GM19324 (cell line): ENCODE results near the gene PPM1J.

ENCODE experiments used
- ATAC-seq: cut with Tn5 transposase; IDR thresholded peaks from one replicate; pipeline ENCODE4 v1.9.1; 2021; ENCODE audit warnings: mild to moderate bottlenecking, moderate library complexity; ENCODE audit not compliant: unreplicated experiment, low FRiP score

Gene PPM1J

GRCh38 chr1:112689842-112690237 lies 25.3 kb downstream of the PPM1J start:
- no peak for ATAC-seq

- ATAC-seq = no peak
These were observed 25.8 kb downstream of the PPM1J start for GRCh38 chr1:112689196-112689841.

- ATAC-seq = no peak
These were observed 26.3 kb downstream of the PPM1J start for GRCh38 chr1:112688781-112689193.

GRCh38 chr1:112687785-112688496 lies 27.2 kb downstream of the PPM1J start:
- ATAC-seq = no peak

- no peak for ATAC-seq
These were observed 27.8 kb downstream of the PPM1J start for GRCh38 chr1:112687361-112687760.

GRCh38 chr1:112686835-112687234 lies 28.3 kb downstream of the PPM1J start:
- no peak for ATAC-seq

GRCh38 chr1:112686417-112686816 lies 28.7 kb downstream of the PPM1J start:
- no peak for ATAC-seq

GRCh38 chr1:112685913-112686312 lies 29.2 kb downstream of the PPM1J start:
- no peak for ATAC-seq

GRCh38 chr1:112678605-112679004 lies 36.5 kb downstream of the PPM1J start:
- no peak for ATAC-seq

GRCh38 chr1:112677501-112677900 lies 37.6 kb downstream of the PPM1J start:
- no peak for ATAC-seq

- no peak for ATAC-seq
These were observed 38.6 kb downstream of the PPM1J start for GRCh38 chr1:112676543-112676942.

GRCh38 chr1:112675728-112676381 lies 39.3 kb downstream of the PPM1J start:
- ATAC-seq = no peak

GRCh38 chr1:112674986-112675727 lies 40.0 kb downstream of the PPM1J start:
- peak; percentile 42 for ATAC-seq

GRCh38 chr1:112674440-112674985 lies 40.6 kb downstream of the PPM1J start, which contains the start of gene MOV10:
MOV10 (plus strand) TSS chr1:112674659; CDS start chr1:112674913, 254 bp downstream.
- ATAC-seq = peak; percentile 56

- no peak for ATAC-seq
These were observed 41.3 kb downstream of the PPM1J start for GRCh38 chr1:112673592-112674439.

- ATAC-seq = no peak
These were observed 42.3 kb downstream of the PPM1J start for GRCh38 chr1:112672842-112673241.

GRCh38 chr1:112672009-112672408 lies 43.1 kb downstream of the PPM1J start:
- ATAC-seq = no peak

GRCh38 chr1:112666946-112667345 lies 48.2 kb downstream of the PPM1J start:
- ATAC-seq = no peak

- ATAC-seq = no peak
These were observed 49.3 kb downstream of the PPM1J start for GRCh38 chr1:112665857-112666256.
